Smooth muscle cell (in vitro differentiated cells): ENCODE data around the gene B2M. TPM values are rescaled to one million over a fixed set of nuclear protein-coding genes. Genes with fewer than 3 reads are reported as not detected.
"Not testable (repeated sequence)": the region's sequence is repeated elsewhere in the genome, so short reads cannot be mapped to it uniquely, and the experiment has no call there.

Experiments
- DNase-seq: peaks from one replicate; lab custom pipeline; 2025; ENCODE audit not compliant: unreplicated experiment; lab: John Stamatoyannopoulos, UW
- H2AFZ ChIP-seq: fragments of 200-600 bp; sonication (generic); 2 replicates; pipeline ENCODE4 v1.6.0; 2016; ENCODE audit warnings: antibody characterized with exemption, low read depth, mild to moderate bottlenecking
- H3F3A ChIP-seq: fragments of 200-600 bp; sonication (generic); 2 replicates; pipeline ENCODE4 v1.6.0; 2017; ENCODE audit warnings: antibody characterized with exemption, low read depth
- H3K27ac ChIP-seq: fragments of 200-600 bp; sonication (generic); 2 replicates; pipeline ENCODE4 v1.5.1; 2016; ENCODE audit warnings: low read depth, mild to moderate bottlenecking
- H3K27me3 ChIP-seq: fragments of 200-600 bp; sonication (generic); 2 replicates; pipeline ENCODE4 v1.6.1; 2016; ENCODE audit warnings: low read depth, mild to moderate bottlenecking
- H3K36me3 ChIP-seq: fragments of 200-600 bp; sonication (generic); 2 replicates; pipeline ENCODE4 v1.5.1; 2016; ENCODE audit warnings: low read depth
- H3K4me1 ChIP-seq: fragments of 200-600 bp; sonication (generic); 2 replicates; pipeline ENCODE4 v1.5.1; 2016; ENCODE audit warnings: low read depth
- H3K4me2 ChIP-seq: fragments of 200-600 bp; sonication (generic); 2 replicates; pipeline ENCODE4 v1.6.0; 2016; ENCODE audit warnings: mild to moderate bottlenecking
- H3K4me3 ChIP-seq: fragments of 200-600 bp; sonication (generic); 2 replicates; pipeline ENCODE4 v1.5.1; 2016; ENCODE audit warnings: mild to moderate bottlenecking
- H3K79me2 ChIP-seq: fragments of 200-600 bp; sonication (generic); 2 replicates; pipeline ENCODE4 v1.6.0; 2016; ENCODE audit warnings: low read depth, mild to moderate bottlenecking
- H3K9ac ChIP-seq: fragments of 200-600 bp; sonication (generic); 2 replicates; pipeline ENCODE4 v1.6.0; 2016; ENCODE audit warnings: low read depth
- H3K9me3 ChIP-seq: fragments of 200-600 bp; sonication (generic); replicated peaks from 2 replicates; pipeline ENCODE4 v1.5.1; 2016; ENCODE audit warnings: low read depth
- H4K20me1 ChIP-seq: fragments of 200-600 bp; sonication (generic); 2 replicates; pipeline ENCODE4 v1.6.0; 2016; ENCODE audit warnings: low read depth
- WGBS: methylation state at CpG from one replicate; pipeline ENCODE4 v1.1.7; 2016; ENCODE audit warnings: low lambda C conversion rate; 5-methylcytosine and 5-hydroxymethylcytosine counted together
- polyA plus RNA-seq: library from polyadenylated mRNA; unstranded; fragments of >200 nt; fragmentation: Nextera tagmentation; extraction: Ambion mirVana; gene quantifications from 2 replicates; pipeline ENCODE4 v1.2.1, GENCODE V29; 2016
- total RNA-seq: library from RNA; depleted of rRNA; stranded (reverse); fragments of >200 nt; gene quantifications from 2 replicates; pipeline ENCODE4 v1.2.3, GENCODE V29; 2014
- TF ChIP-seq, protein P1 (sequence below): fragments of 200-600 bp; sonication (generic); IDR thresholded peaks from 2 replicates; pipeline ENCODE4 v1.5.1; 2017; ENCODE audit warnings: borderline replicate concordance, mild to moderate bottlenecking, antibody characterized with exemption; ENCODE audit not compliant: insufficient read depth, poor library complexity, severe bottlenecking

The B2M gene
- total and polyA plus RNA-seq, 2 experiments from 2014 or later, result 1,861 to 2,067 TPM

DNA sequence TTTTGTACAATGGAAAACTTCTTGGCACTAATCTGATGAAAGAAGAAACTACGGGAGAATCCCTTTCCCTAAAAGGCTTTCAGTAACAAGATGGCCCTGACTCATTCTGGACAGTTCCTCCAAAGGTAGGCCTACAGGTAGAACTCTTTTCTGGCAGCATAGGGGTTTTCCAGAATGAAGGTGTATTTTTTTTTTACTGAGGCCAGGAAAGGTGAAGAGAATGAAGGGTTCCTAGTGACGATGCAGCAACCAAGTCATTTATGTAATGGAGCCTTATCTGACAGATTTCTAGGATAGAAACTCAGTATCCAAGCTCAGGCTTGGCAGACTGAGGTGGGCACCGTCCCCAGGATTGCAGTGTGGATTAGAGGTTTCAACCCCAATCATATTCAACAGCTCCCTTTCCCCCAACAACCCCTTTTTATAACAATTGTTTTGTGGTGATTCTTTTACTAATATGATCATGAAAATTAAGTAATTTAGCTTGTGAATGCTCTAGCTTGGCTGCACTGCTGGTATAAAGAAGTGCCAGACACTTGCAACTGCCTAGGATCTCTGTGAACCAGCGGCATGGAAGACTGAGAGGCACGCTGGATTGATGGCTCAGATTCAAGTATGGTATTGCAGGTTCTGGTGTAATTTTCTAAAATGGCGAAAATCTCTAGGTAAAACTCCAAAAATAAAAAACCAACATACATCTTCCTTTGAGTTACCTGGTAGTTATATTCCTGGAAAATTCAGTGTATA is 16.3 kb downstream of the B2M start:
- peak overlapping the region; percentile 86 for H3K4me2 ChIP-seq
- no peaks in the 10 kb centered on the region for H3K36me3 ChIP-seq
- H3F3A ChIP-seq, result peaks cover 16% of the 10 kb centered on the region
- H3K4me3 ChIP-seq, result peak overlapping the region; percentile 65
- no peak overlapping the region for H3K9ac ChIP-seq
- no peak for DNase-seq
- H2AFZ ChIP-seq, result no peak overlapping the region
- no peaks in the 10 kb centered on the region for H3K79me2 ChIP-seq
- peak overlapping the region; percentile 83 for H3K27ac ChIP-seq
- no peaks in the 10 kb centered on the region for H4K20me1 ChIP-seq
- no peaks in the 10 kb centered on the region for H3K9me3 ChIP-seq
- no peaks in the 10 kb centered on the region for H3K27me3 ChIP-seq
- WGBS, result 85% methylated on average over 6 of the region's 6 CpGs
- H3K4me1 ChIP-seq, result no peaks in the 10 kb centered on the region
- TF ChIP-seq, protein P1, sequence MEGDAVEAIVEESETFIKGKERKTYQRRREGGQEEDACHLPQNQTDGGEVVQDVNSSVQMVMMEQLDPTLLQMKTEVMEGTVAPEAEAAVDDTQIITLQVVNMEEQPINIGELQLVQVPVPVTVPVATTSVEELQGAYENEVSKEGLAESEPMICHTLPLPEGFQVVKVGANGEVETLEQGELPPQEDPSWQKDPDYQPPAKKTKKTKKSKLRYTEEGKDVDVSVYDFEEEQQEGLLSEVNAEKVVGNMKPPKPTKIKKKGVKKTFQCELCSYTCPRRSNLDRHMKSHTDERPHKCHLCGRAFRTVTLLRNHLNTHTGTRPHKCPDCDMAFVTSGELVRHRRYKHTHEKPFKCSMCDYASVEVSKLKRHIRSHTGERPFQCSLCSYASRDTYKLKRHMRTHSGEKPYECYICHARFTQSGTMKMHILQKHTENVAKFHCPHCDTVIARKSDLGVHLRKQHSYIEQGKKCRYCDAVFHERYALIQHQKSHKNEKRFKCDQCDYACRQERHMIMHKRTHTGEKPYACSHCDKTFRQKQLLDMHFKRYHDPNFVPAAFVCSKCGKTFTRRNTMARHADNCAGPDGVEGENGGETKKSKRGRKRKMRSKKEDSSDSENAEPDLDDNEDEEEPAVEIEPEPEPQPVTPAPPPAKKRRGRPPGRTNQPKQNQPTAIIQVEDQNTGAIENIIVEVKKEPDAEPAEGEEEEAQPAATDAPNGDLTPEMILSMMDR, result no peak

DNA sequence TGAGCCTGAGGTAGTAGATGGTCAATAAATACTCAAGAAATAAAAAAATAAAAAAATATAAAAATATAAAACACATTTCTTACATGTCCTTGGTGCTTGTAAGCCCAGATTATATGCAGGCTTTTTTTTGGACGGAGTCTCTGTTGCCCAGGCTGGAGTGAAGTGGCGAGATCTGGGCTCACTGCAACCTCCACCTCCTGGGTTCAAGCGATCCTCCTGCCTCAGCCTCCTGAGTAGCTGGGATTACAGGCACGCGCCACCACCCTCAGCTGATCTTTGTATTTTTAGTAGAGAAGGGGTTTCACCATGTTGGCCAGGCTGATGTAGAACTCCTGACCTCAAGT is 16.9 kb downstream of the B2M start:
- Histone ChIP-seq H3K27ac (peak overlapping the region; percentile 83), H3F3A (peaks cover 16% of the 10 kb centered on the region), H3K4me2 (peak overlapping the region; percentile 86), H3K4me3 (peak overlapping the region; percentile 65), H3K9ac (peak overlapping the region; percentile 82)
- 44% methylated on average over 5 of the region's 5 CpGs for WGBS
- H4K20me1 ChIP-seq, H3K4me1 ChIP-seq, H3K36me3 ChIP-seq, H2AFZ ChIP-seq, H3K9me3 ChIP-seq, DNase-seq, H3K27me3 ChIP-seq, H3K79me2 ChIP-seq: not testable (repeated sequence)

DNA sequence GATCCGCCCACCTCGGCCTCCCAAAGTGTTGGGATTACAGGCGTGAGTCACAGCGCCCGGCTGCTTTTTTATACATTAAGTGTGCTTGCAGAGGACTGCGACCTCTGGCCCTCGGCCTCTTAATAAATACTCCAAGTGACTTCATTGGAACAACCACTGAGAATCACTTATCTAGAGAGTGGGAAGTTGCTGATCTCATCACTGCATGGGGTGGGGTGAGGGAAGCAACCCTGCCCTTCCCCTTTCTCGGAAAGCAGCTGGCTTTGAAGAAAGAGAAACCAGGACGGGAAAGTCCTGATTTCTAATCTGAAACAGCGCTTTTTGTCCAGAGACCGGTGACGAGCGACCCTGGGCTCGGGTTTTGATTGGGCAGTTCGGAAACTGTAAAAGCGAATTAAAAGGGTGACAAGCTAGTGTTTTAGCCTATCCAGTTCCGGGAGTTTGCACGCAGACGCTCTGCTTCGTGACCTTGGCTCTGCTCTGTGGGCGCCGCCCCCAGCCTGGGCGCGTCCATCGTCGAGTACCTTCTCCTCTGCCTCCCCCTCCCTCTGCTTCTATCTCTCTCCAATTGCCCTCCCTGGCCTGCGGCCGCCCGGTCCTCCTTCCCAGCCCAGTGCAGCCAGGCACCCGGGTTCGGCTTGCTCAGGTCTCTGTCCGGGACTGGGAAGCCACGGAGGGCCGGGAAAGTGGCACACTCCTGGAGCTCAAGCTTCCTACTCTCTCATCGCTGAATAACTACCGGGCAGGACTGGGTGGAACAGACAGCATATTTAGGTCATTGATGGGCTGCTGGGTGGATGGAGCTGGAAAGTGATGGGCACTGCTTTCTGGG is 17.5 kb downstream of the B2M start:
- TF ChIP-seq, protein P1, result no peak
- DNase-seq, result peak; percentile 73
- H3K9ac ChIP-seq, result peak overlapping the region; percentile 82
- H3F3A ChIP-seq, result peaks cover 16% of the 10 kb centered on the region
- H2AFZ ChIP-seq, result peak overlapping the region; percentile 86
- no peaks in the 10 kb centered on the region for H3K9me3 ChIP-seq
- no peaks in the 10 kb centered on the region for H3K4me1 ChIP-seq
- peak overlapping the region; percentile 86 for H3K4me2 ChIP-seq
- no peaks in the 10 kb centered on the region for H3K36me3 ChIP-seq
- H3K27me3 ChIP-seq, result no peaks in the 10 kb centered on the region
- peak overlapping the region; percentile 83 for H3K27ac ChIP-seq
- WGBS, result under 1% methylated on average over 36 of the region's 36 CpGs
- no peaks in the 10 kb centered on the region for H3K79me2 ChIP-seq
- peak overlapping the region; percentile 65 for H3K4me3 ChIP-seq
- H4K20me1 ChIP-seq, result no peaks in the 10 kb centered on the region

DNA sequence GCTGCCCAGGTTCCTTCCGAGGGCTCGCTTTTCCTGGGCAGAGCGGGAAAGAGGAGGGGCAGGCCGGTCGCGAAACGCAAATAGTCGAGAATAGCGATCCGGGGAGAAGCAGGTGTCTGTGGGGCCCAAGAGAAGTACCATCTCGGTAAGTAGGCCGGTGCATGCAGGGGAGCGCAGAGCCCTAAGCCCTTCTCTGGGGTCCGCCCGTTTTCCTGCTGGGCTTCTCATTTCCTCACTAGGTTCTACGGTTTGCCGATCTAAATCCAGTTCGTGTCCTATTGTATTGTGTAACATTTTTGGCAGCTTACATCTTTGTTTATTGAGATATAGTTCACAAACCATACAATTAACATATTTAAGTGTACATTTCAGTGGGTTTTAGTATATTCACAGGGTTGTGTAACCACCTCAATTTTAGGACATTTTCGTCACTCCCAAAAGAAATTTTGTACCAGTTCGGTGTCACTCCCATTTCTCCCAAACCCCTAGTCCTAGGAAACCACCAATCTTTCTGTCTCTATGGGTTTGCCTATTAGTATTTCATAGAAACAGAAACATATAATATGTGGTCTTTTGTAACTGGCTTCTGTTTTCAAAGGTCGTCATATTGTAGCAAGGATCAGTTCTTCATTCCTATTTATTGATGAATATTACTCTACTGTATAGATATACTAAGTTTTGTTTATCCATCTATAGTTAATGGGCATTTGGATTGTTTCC is 18.3 kb downstream of the B2M start:
- Histone ChIP-seq H2AFZ (peak overlapping the region; percentile 86), H3K9me3 (no peaks in the 10 kb centered on the region), H3F3A (peaks cover 16% of the 10 kb centered on the region), H3K27me3 (no peaks in the 10 kb centered on the region), H3K79me2 (no peaks in the 10 kb centered on the region), H3K9ac (peak overlapping the region; percentile 82), H3K27ac (peak overlapping the region; percentile 83), H3K4me3 (peak overlapping the region; percentile 65), H3K4me2 (peak overlapping the region; percentile 86), H4K20me1 (no peaks in the 10 kb centered on the region), H3K36me3 (no peaks in the 10 kb centered on the region), H3K4me1 (no peaks in the 10 kb centered on the region)
- 15% methylated on average over 21 of the region's 21 CpGs for WGBS
- DNase-seq, result no peak
- TF ChIP-seq, protein P1, result no peak
